NCI-H526 treated with DMSO at 0.1 percent for 48 hours (cell line): ENCODE results near the gene RAD23B.

Experiments
- DNase-seq: peaks from one replicate; lab custom pipeline; 2025; lab: John Stamatoyannopoulos, UW

Gene RAD23B

GRCh38 chr9:107378006-107378405, 94.9 kb downstream of the RAD23B start:
- no peak for DNase-seq
